Cardiac fibroblast (primary cell): Measurements from ENCODE around the gene LRRC47.

Experiments
- DNase-seq, 2 donors: peaks; one replicate each; pipeline versions ENCODE4 v3.0.0 to v3.0.0-alpha.2; 2010; ENCODE audit warnings: low read depth in 2 of 2
- H3K4me3 ChIP-seq, 2 donors: replicated peaks in 1 of 2; 1 replicate in 1 of 2; 2 replicates in 1 of 2; pipeline ENCODE4 v1.5.1; 2011; ENCODE audit warnings: low read depth in 2 of 2, low read length in 2 of 2, mild to moderate bottlenecking in 2 of 2, moderate library complexity in 1 of 2
- CTCF ChIP-seq: IDR thresholded peaks from one replicate; pipeline ENCODE4 v1.5.1; 2011; ENCODE audit warnings: low read depth, mild to moderate bottlenecking, low read length, inconsistent platforms

The LRRC47 gene

GRCh38 chr1:3772027-3772714 lies 24.1 kb downstream of the LRRC47 start:
- peak overlapping the region; percentile 51 to 52 for H3K4me3 ChIP-seq

GRCh38 chr1:3771108-3772026 lies 24.9 kb downstream of the LRRC47 start:
- H3K4me3 ChIP-seq = peak overlapping the region; percentile 51 to 52
- no peak for TF ChIP-seq CTCF
- DNase-seq = no peak

More at GRCh38 chr1:3772027-3772714, 24.1 kb downstream of the LRRC47 start:
- no peak for TF ChIP-seq CTCF
- DNase-seq = peak; percentile 58 to 88

GRCh38 chr1:3770047-3770765 lies 26.1 kb downstream of the LRRC47 start:
- no peak overlapping the region for H3K4me3 ChIP-seq
- no peak for TF ChIP-seq CTCF
- DNase-seq = no peak

- no peak overlapping the region for H3K4me3 ChIP-seq
- TF ChIP-seq CTCF = no peak
- no peak for DNase-seq
These were observed 27.4 kb downstream of the LRRC47 start for GRCh38 chr1:3768811-3769390.

GRCh38 chr1:3767328-3767925 lies 28.9 kb downstream of the LRRC47 start:
- H3K4me3 ChIP-seq = no peak overlapping the region
- DNase-seq = no peak
- TF ChIP-seq CTCF = no peak
